ENCODE measurements around the gene CEP89.
"Not testable (repeated sequence)": the region's sequence is repeated elsewhere in the genome, so short reads cannot be mapped to it uniquely, and the experiment has no call there.

The CEP89 gene

GRCh38 chr19:32945260-32945659 lies 26.5 kb downstream of the CEP89 start:
- DNase-seq = no peak

DNA sequence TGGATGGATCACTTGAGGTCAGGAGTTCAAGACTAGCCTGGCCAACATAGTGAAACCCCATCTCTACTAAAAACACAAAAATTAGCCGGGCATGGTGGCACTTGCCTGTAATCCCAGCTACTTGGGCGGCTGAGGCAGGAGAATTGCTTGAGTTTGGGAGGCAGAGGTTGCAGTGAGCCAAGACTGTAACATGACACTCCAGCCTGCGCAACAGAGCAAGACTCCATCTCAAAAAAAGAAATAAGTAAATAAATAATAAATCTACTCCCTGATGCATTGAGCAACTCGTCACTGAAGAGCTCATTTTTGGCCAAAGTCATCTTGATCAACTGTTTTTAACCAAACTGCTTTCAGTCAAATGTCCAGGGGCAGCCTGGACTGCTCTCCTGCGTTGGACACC lies 30.5 kb downstream of the CEP89 start:
- not testable (repeated sequence) for DNase-seq

DNA sequence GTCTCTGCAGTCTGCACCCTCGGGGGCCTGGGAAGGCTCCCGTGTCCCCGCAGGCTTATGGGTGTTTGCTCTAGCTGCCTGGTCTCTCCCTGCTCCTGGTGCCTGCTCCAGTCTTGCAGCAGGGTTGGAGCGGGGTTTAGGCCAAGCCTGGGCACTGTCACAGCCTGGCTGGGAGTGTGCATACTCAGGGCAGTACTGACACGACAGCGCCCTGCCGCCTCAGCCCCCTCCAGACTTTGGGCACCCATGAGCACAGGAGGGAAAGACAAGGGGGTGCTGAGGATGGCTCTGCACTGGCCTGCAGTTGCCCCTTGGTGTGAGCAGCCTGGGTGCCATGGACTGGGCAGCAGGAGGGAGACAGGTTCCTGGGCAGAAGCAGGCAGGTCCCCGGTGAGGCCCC lies 35.7 kb downstream of the CEP89 start:
- no peak for DNase-seq

- no peak for DNase-seq
These were observed 36.1 kb downstream of the CEP89 start for GRCh38 chr19:32935629-32936028.

GRCh38 chr19:32933571-32933970 lies 38.2 kb downstream of the CEP89 start:
- DNase-seq = no peak

GRCh38 chr19:32930567-32930966 lies 41.2 kb downstream of the CEP89 start:
- DNase-seq = no peak

GRCh38 chr19:32928806-32929205 lies 43.0 kb downstream of the CEP89 start:
- DNase-seq = peak; percentile 50

GRCh38 chr19:32924200-32924599 lies 47.6 kb downstream of the CEP89 start:
- no peak for DNase-seq

- DNase-seq = no peak
These were observed 50.1 kb downstream of the CEP89 start for GRCh38 chr19:32921624-32922023.

DNA sequence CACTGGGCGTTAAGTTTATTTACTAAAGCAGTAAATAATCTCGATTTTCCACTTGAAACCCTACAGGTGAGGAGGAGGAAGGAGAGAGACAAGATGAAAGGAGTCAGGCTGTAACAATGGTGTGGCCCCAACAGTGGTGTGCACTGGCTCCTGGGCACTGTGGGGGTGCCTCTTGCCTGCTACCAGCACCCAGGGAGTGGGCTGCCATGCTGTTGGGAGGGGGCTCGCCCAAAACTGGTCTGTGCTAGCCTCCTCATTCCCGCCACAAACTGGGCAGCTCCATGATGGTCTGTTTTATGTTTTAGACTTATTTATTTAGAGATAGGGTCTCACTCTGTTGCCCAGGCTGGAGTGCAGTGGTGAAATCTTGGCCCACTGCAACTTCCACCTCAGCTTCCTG lies 52.4 kb downstream of the CEP89 start:
- DNase-seq = no peak

GRCh38 chr19:32917616-32917996 lies 54.2 kb downstream of the CEP89 start:
- no peak for DNase-seq

DNA sequence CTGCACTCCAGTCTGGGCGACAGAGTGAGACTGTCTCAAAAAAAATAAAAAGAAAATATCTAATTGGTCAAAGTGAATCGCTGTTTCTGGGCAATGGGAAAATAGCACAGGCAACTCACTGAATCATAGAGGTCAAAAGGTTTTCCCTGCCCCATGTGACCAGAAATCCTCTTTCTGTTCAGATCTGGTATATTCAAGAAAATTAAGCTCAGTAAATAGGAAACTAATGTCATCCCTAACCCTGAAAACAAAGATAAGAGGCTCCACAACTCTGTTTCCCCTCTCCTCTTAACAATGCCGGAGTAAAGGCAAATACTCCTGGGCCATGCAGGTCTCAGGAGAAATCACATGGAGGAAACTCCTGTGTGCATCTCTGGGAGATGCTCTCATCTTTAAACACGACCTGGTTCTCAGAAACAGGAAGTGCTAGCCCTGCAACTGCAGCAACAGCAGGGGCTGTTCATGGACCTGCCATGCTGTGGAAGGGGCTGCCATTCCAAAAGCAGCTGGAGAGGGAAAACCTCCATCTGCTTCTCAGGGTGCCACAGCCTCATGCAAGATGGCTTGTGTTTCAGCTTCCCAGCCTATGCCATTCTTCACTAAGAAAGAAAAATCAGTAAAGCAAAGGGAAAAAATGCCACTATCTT lies 54.7 kb downstream of the CEP89 start:
- DNase-seq = no peak

DNA sequence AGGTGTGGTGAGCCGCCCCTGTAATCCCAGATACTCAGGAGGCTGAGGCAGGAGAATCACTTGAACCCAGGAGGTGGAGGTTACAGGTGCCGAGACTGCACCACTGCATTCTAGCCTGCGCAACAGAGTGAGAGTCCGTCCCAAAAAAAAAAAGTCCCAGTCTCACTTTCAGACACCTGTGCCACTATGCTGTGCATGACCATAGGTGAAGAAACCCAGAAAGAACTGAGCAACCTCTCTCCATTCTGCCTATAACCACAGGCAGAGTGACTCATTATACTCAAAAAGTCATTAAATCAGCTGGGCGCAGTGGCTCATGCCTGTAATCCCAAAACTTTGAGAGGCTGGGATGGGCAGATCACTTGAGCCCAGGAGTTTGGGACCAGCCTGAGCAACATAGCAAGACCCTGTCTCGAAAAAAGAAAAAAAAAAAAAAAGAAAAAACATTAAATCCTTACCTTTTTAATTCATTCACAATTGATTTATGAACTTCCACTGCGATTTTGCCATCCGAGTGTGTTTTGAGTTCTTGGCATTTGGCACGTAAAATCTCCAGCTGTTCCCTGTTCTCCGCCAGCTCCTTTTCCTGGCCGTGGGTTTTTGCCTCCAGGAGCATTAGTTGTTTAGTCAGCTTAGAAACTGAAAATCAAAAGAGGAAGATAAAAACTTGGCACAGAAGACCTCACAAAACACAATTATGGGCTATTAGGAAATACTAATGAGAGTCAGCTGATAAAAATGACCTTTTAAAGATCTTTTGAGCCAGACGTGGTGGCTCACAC lies 56.7 kb downstream of the CEP89 start:
- DNase-seq = no peak

DNA sequence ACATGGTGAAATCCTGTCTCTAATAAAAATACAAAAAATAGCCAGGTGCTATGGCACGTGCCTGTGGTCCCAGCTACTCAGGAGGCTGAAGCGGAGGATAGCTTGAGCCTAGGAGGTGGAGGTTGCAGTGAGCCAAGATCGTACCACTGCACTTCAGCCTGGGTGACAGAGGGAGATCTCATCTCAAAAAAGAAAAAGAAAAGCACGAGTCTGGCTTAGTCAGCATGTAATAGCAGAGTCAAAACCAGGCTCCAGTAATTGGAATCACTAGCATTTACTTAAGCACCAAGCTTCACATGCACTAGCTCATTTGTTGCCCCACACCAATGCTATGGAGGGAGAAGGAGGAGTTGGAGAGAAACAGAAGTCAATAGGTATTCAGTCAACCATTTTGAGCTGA lies 60.3 kb downstream of the CEP89 start:
- DNase-seq = no peak

DNA sequence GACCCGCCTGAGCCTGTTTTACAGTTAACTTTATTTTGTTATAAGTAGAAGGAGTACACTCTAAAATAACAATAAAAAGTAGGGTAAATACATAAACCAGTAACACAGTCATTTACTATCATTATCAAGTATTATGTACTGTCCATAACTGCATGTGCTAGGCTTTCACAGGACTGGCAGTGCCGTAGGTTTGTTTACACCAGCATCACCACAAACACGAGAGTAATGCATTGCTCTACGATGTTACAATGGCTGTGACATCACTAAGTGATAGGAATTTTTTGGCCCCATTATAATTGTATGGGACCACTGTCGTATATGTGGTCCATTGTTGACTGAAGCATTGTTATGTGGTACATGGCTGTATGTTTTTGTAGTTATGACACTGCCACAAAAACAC lies 60.9 kb downstream of the CEP89 start:
- DNase-seq = no peak

DNA sequence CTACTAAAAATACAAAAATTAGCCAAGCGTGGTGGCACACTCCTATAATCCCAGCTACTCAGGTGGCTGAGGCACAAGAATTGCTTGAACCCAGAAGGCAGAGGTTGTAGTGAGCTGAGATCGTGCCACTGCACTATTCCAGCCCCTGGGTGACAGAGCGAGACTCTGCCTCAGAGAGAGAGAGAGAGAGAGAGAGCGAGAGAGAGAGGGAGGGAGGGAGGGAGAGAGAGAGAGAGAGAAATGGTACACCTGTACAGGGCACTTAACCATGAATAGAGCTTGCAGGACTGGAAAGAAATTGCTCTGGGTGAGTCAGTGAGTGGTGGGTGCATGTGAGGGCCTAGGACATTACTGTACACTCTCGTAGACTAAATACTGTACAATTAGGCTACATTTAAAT lies 61.7 kb downstream of the CEP89 start:
- no peak for DNase-seq

- no peak for DNase-seq
These were observed 62.5 kb downstream of the CEP89 start for GRCh38 chr19:32909257-32909656.

DNA sequence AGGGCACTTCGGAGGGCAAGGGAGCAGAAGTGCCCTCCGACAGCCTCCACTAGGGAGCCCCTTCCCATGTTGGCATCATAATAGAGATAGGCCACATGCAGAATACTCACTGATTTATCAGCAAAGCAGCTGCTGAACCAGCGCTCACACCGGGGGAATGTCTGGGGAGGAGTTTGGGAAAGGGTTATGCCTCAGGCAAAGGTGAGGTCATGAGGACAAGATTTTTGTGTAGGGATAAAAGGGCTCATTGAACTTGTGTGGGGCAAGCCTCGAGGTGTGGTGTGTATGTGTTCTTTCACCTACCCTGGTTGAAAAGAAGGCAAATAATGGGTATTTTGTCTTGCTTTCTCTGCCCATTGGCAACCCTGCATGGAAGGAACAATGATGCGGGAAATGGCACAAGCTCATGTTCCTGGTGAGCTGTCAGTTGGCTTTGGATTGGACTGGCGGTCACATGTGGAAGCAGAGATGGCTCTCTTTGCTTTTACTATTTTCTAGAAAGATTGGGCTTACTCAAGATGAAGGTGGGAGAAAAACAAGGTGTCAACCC lies 63.0 kb downstream of the CEP89 start:
- DNase-seq = no peak

- no peak for DNase-seq
These were observed 69.3 kb downstream of the CEP89 start for GRCh38 chr19:32902448-32902847.

GRCh38 chr19:32901504-32902161 lies 70.1 kb downstream of the CEP89 start:
- no peak for DNase-seq

DNA sequence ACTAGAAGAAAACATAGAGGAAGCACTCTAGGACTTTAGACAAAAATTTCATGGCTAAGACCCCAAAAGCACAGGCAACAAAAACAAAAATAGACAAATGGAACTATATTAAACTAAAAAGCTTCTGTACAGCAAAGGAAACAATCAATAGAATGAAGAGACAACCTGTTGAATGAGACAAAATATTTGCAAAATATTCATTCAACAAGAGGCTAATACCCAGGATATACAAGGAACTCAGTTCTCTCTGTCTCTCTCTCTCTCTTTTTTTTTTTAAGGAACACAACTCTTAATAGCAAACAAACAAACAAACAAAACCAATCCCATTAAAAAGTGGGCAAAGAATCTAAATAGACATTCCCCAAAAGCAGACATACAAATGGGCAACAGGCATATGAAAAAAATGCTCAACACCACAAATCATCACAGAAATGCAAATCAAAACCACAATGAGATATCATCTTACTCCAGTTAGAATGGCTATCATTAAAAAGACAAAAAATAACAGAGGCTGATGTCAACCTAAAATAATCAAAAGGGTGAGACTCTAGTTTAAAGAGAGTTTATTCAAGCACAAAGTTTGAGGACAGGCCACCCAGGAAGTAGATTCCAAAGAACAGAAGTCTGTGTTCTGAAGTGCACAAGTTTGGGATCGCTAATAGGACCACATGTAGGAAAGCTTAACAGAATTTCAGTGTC lies 75.1 kb downstream of the CEP89 start:
- no peak for DNase-seq

DNA sequence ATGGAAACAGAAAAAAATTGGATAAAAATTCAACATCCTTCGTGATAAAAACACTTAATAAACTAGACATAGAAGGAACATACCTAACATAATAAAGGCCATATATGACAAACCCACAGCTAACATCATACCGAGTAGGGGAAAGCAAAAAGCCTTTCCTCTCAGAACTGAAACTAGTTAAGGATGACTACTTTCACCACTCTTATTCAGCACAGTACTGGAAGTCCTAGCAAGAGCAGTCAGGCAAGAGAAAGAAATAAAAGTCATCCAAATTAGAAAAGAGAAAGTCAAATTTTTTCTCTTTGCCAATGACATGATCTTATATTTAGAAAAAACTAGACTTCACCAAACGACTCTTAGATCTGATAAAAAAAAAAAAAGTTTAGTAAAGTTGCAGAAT lies 76.4 kb downstream of the CEP89 start:
- no peak for DNase-seq

DNA sequence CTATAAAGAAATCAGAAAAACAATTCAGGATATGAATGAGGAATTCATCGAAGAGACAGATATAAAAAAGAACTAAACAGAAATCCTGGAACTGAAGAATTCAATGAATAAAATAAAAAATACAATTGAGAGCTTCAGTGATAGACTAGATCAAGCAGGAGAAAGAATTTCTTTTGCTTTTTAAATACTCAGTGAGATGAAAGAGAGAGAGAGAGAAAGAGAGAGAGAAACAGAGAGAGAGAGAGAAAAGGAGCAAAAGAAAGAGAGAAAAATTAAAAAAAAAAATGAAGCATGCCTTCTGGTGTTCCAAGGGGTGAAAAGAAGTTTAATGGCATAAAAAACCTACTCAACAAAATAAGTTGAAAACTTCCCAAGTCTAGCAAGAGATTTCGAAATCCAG lies 80.1 kb downstream of the CEP89 start:
- DNase-seq = no peak
